OCI-LY1 (cell line): Measurements from ENCODE around the gene C11orf21.

ENCODE experiments used
- H2AFZ ChIP-seq: fragments of 200-600 bp; sonication (generic), shearing (Covaris generic); 2 replicates; pipeline ENCODE4 v1.6.0; 2014; ENCODE audit warnings: antibody characterized with exemption, mild to moderate bottlenecking, low read length
- H3F3A ChIP-seq: fragments of 200-600 bp; sonication (generic), shearing (Covaris generic); 2 replicates; pipeline ENCODE4 v1.6.0; 2014; ENCODE audit warnings: mild to moderate bottlenecking, antibody characterized with exemption, low read length, moderate library complexity; ENCODE audit not compliant: insufficient read depth
- H3K27ac ChIP-seq: fragments of 200-600 bp; sonication (generic); 2 replicates; pipeline ENCODE4 v1.5.1; 2014; ENCODE audit warnings: low read length, mixed run types, mild to moderate bottlenecking, low read depth; ENCODE audit not compliant: poor library complexity, severe bottlenecking
- H3K27me3 ChIP-seq: fragments of 200-600 bp; sonication (generic); 2 replicates; pipeline ENCODE4 v1.6.0; 2014; ENCODE audit warnings: antibody characterized with exemption, mild to moderate bottlenecking, low read length, moderate library complexity; ENCODE audit not compliant: insufficient read depth
- H3K36me3 ChIP-seq: fragments of 200-600 bp; sonication (generic); 2 replicates; pipeline ENCODE4 v1.6.1; 2014; ENCODE audit warnings: mild to moderate bottlenecking, antibody characterized with exemption, low read length, moderate library complexity, mixed read lengths; ENCODE audit not compliant: insufficient read depth
- H3K4me1 ChIP-seq: fragments of 200-600 bp; sonication (generic); 2 replicates; pipeline ENCODE4 v1.5.1; 2014; ENCODE audit warnings: mild to moderate bottlenecking, low read length, moderate library complexity; ENCODE audit not compliant: insufficient read depth, severe bottlenecking
- H3K4me2 ChIP-seq: fragments of 200-600 bp; sonication (generic), shearing (Covaris generic); 2 replicates; pipeline ENCODE4 v1.6.1; 2014; ENCODE audit warnings: low read length
- H3K4me3 ChIP-seq: fragments of 200-600 bp; sonication (generic); 2 replicates; pipeline ENCODE4 v1.5.1; 2014; ENCODE audit warnings: low read length, low read depth, mild to moderate bottlenecking, mixed read lengths; ENCODE audit not compliant: poor library complexity, severe bottlenecking
- H3K79me2 ChIP-seq: fragments of 200-600 bp; shearing (Covaris generic); 2 replicates; pipeline ENCODE4 v1.6.1; 2016; ENCODE audit warnings: mixed run types, low read length, mixed read lengths; ENCODE audit not compliant: insufficient read depth
- H3K9ac ChIP-seq: fragments of 200-600 bp; sonication (generic), shearing (Covaris generic); 2 replicates; pipeline ENCODE4 v1.6.1; 2014; ENCODE audit warnings: mild to moderate bottlenecking, low read length, mixed read lengths
- H3K9me2 ChIP-seq: fragments of 200-600 bp; sonication (generic), shearing (Covaris generic); 2 replicates; pipeline ENCODE4 v1.6.1; 2014; ENCODE audit warnings: low read depth, mild to moderate bottlenecking, low read length, mixed read lengths
- H3K9me3 ChIP-seq: fragments of 200-600 bp; shearing (Covaris generic); 2 replicates; pipeline ENCODE4 v1.6.1; 2014; ENCODE audit warnings: low read length, mixed read lengths
- H4K20me1 ChIP-seq: fragments of 200-600 bp; sonication (generic), shearing (Covaris generic); 2 replicates; pipeline ENCODE4 v1.6.0; 2016; ENCODE audit warnings: mild to moderate bottlenecking, low read length; ENCODE audit not compliant: insufficient read depth
- EZH2 ChIP-seq: fragments of 200-600 bp; sonication (generic), shearing (Covaris generic); IDR thresholded peaks from 2 replicates; pipeline ENCODE4 v1.8.0; 2017; ENCODE audit warnings: borderline replicate concordance, mixed run types, mild to moderate bottlenecking, antibody characterized with exemption, low read length, moderate library complexity, mixed read lengths
- TF ChIP-seq, protein P1 (sequence below): fragments of 200-600 bp; sonication (generic), shearing (Covaris generic); IDR thresholded peaks from 2 replicates; pipeline ENCODE4 v1.5.1; 2017; ENCODE audit warnings: mild to moderate bottlenecking, antibody characterized with exemption, low read length, moderate library complexity, mixed read lengths

C11orf21 gene

DNA sequence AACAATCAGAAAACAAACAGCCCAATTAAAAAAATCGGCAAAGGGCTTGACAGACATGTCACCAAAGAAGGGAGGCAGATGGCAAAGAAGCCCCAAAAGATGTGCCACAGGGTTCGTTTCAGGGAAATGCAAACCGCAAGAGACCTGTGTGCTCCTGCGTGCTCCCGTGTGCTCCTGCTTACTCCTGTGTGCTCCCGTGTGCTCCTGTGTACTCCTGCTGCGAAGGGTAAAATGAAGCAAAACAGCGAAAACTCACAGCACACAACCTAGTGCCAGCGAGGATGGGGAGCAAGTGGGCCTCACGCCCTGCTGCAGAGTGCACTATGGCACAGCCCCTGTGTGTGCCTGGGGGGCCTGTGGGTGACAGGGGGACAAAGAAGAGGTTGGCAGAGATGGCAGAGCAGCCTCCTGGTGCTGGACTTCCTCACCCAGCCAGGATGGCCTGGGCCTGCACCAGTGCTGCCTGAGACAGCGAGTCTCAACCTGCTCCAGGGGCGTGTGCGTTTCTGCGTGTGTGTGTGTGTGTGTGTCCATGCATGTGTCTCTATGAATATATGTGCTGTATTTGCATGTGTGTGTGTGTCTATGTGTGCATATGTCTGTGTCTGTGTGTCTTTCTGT is 45.3 kb downstream of the C11orf21 start:
- H3K79me2 ChIP-seq = no peaks in the 10 kb centered on the region
- H3K4me3 ChIP-seq = no peak overlapping the region
- no peak overlapping the region for H3K27ac ChIP-seq
- no peaks in the 10 kb centered on the region for H3K4me1 ChIP-seq
- H4K20me1 ChIP-seq = no peaks in the 10 kb centered on the region
- H3K4me2 ChIP-seq = no peak overlapping the region
- H2AFZ ChIP-seq = no peak overlapping the region
- no peak overlapping the region for H3K9ac ChIP-seq
- H3K9me3 ChIP-seq = no peaks in the 10 kb centered on the region
- no peaks in the 10 kb centered on the region for H3K9me2 ChIP-seq
- H3K36me3 ChIP-seq = no peaks in the 10 kb centered on the region
- no peaks in the 10 kb centered on the region for H3F3A ChIP-seq
- TF ChIP-seq EZH2 = no peak
- TF ChIP-seq, protein P1, sequence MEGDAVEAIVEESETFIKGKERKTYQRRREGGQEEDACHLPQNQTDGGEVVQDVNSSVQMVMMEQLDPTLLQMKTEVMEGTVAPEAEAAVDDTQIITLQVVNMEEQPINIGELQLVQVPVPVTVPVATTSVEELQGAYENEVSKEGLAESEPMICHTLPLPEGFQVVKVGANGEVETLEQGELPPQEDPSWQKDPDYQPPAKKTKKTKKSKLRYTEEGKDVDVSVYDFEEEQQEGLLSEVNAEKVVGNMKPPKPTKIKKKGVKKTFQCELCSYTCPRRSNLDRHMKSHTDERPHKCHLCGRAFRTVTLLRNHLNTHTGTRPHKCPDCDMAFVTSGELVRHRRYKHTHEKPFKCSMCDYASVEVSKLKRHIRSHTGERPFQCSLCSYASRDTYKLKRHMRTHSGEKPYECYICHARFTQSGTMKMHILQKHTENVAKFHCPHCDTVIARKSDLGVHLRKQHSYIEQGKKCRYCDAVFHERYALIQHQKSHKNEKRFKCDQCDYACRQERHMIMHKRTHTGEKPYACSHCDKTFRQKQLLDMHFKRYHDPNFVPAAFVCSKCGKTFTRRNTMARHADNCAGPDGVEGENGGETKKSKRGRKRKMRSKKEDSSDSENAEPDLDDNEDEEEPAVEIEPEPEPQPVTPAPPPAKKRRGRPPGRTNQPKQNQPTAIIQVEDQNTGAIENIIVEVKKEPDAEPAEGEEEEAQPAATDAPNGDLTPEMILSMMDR = no peak
- H3K27me3 ChIP-seq = no peaks in the 10 kb centered on the region; the same call in 1 of the 2 replicates

DNA sequence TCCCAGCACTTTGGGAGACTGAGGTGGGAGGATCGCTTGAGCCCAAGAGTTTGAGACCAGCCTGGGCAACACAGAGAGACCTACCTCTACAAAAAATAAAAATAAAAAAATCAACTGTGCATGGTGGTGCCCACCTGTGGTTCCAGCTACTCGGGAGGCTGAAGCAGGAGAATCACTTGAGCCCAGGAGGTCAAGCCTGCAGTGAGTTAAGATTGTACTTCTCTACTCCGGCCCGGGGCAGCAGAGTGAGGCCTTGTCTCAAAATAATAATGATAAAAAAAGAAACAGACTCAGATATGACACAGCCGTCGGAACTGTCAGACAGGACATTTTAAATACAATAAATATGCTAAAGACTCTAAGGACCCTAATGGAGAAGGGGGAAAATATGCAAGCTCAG is 49.7 kb downstream of the C11orf21 start:
- Histone ChIP-seq H3F3A (no peaks in the 10 kb centered on the region), H3K4me2 (no peak overlapping the region), H4K20me1 (no peaks in the 10 kb centered on the region), H3K9ac (no peak overlapping the region), H3K4me3 (no peak overlapping the region), H3K9me2 (no peaks in the 10 kb centered on the region), H3K36me3 (no peaks in the 10 kb centered on the region), H3K27ac (no peak overlapping the region), H3K27me3 (no peaks in the 10 kb centered on the region), H3K9me3 (no peaks in the 10 kb centered on the region), H2AFZ (no peak overlapping the region), H3K79me2 (no peaks in the 10 kb centered on the region), H3K4me1 (no peaks in the 10 kb centered on the region)
- TF ChIP-seq, protein P1 = no peak
- no peak for TF ChIP-seq EZH2

DNA sequence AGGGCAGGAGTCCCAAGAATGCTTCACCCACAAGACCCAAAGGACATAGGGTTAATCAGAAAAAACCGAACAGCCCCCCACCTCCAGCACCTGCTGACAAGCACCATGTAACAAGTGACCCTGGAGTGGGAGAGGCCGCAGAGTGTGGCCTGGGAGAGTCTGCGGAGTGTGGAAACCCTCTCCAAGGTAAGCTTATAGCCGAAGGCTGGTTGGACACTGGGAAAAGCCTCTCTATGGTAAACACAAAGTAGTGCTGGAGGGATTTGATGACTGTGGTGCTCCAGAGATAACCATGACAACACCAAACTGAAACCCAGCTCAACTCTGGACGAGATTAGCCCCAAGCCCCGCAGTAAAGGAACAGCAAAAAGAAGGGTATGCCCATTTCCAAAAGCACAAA is 50.6 kb downstream of the C11orf21 start:
- Histone ChIP-seq H3F3A (no peaks in the 10 kb centered on the region), H3K4me1 (no peaks in the 10 kb centered on the region), H2AFZ (no peak overlapping the region), H3K9me2 (no peaks in the 10 kb centered on the region), H3K4me3 (no peak overlapping the region), H3K9me3 (no peaks in the 10 kb centered on the region), H3K9ac (no peak overlapping the region), H3K79me2 (no peaks in the 10 kb centered on the region), H3K36me3 (no peaks in the 10 kb centered on the region), H3K4me2 (no peak overlapping the region), H3K27ac (no peak overlapping the region), H3K27me3 (no peaks in the 10 kb centered on the region), H4K20me1 (no peaks in the 10 kb centered on the region)
- no peak for TF ChIP-seq EZH2
- TF ChIP-seq, protein P1 = no peak
